Glutamatergic neuron (in vitro differentiated cells): ENCODE results near the gene LIPT2. TPM values are rescaled to one million over a fixed set of nuclear protein-coding genes. Genes with fewer than 3 reads are reported as not detected.

Experiments
- DNase-seq: peaks from one replicate; pipeline ENCODE4 v3.0.0; 2022
- H3K27ac Mint-ChIP-seq: one replicate; pipeline ENCODE4 v1.8.0; 2020; ENCODE audit warnings: mild to moderate bottlenecking, mixed read lengths, inconsistent platforms; ENCODE audit not compliant: unreplicated experiment
- H3K27me3 Mint-ChIP-seq: one replicate; pipeline ENCODE4 v1.8.0; 2020; ENCODE audit warnings: mild to moderate bottlenecking, moderate library complexity, mixed read lengths, inconsistent platforms; ENCODE audit not compliant: unreplicated experiment
- H3K36me3 Mint-ChIP-seq: one replicate; pipeline ENCODE4 v1.8.0; 2020; ENCODE audit warnings: mild to moderate bottlenecking, mixed read lengths, inconsistent platforms; ENCODE audit not compliant: unreplicated experiment
- H3K4me1 Mint-ChIP-seq: one replicate; pipeline ENCODE4 v1.8.0; 2020; ENCODE audit warnings: mild to moderate bottlenecking, low read depth, mixed read lengths, inconsistent platforms; ENCODE audit not compliant: unreplicated experiment
- H3K4me3 Mint-ChIP-seq: one replicate; pipeline ENCODE4 v1.8.0; 2020; ENCODE audit warnings: mild to moderate bottlenecking, mixed read lengths, inconsistent platforms; ENCODE audit not compliant: unreplicated experiment
- H3K9me3 Mint-ChIP-seq: one replicate; pipeline ENCODE4 v1.8.0; 2020; ENCODE audit warnings: mild to moderate bottlenecking, moderate library complexity, mixed read lengths, inconsistent platforms; ENCODE audit not compliant: unreplicated experiment
- total RNA-seq: library from RNA; stranded (reverse); fragmentation: NEBNext Ultra II Directional; extraction: Animal tissue kit (Norgen Biotek cat#: 25700); gene quantifications from one replicate; pipeline ENCODE4 v1.2.1, GENCODE V29; 2021; ENCODE audit not compliant: unreplicated experiment
- TF ChIP-seq, protein P1 (sequence below): fragments of 200-600 bp; sonication (generic); IDR thresholded peaks from one replicate; pipeline ENCODE4 v1.5.0; 2021; ENCODE audit not compliant: partially characterized antibody, unreplicated experiment

Gene LIPT2
- total RNA-seq, 1 donor from 2014 or later, result 2.5 TPM

DNA sequence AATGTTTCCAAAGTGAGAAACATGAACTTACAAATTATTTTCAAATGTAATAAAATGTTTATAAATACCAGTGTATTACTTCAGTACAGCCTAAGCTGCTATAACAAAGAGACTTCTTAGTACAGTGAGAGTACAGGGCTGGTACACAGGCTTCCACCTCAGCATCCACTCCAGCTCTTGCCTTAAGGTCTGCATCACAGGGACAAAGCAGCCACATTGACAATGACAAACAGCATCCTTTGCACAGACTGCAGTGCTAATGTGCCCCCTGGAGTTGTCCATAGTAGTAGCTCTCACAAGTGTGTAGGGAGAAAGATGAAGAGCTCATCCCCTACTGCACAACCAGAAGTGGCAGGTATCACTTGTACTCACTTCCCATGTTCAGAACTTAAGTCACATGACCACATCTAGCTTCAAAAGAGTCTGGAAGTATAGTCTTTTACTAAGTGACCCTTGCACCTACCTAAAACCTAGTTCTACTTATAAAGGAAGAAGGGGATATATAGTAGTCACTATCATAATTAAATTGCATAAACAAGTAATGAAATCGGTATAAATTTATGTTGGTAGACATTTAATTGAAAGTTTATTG is 10.7 kb upstream of the LIPT2 start:
- H3K4me3 Mint-ChIP-seq, result no peak overlapping the region
- TF ChIP-seq, protein P1, sequence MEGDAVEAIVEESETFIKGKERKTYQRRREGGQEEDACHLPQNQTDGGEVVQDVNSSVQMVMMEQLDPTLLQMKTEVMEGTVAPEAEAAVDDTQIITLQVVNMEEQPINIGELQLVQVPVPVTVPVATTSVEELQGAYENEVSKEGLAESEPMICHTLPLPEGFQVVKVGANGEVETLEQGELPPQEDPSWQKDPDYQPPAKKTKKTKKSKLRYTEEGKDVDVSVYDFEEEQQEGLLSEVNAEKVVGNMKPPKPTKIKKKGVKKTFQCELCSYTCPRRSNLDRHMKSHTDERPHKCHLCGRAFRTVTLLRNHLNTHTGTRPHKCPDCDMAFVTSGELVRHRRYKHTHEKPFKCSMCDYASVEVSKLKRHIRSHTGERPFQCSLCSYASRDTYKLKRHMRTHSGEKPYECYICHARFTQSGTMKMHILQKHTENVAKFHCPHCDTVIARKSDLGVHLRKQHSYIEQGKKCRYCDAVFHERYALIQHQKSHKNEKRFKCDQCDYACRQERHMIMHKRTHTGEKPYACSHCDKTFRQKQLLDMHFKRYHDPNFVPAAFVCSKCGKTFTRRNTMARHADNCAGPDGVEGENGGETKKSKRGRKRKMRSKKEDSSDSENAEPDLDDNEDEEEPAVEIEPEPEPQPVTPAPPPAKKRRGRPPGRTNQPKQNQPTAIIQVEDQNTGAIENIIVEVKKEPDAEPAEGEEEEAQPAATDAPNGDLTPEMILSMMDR, result no peak

DNA sequence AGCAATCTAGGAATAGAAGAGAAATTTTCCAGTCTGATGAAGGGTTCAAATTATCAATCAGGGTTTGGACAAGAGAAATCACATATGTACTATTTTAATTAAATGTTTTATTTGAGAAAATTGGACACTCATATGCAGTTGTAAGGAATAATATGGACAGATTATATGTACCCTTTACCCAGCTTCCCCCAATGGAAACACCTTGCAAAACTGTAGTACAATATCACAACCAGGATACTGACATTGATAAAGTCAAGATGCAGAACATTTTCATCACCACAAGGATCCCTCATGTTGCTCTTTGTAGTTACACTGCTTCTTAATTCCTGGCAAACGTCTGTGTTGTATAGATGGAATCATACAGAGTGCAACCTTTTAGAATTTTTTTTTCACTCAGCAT is 1.4 kb upstream of the LIPT2 start:
- no peaks in the 10 kb centered on the region for H3K9me3 Mint-ChIP-seq
- H3K36me3 Mint-ChIP-seq, result peaks cover 4% of the 10 kb centered on the region
- peaks cover 4% of the 10 kb centered on the region for H3K4me1 Mint-ChIP-seq
- DNase-seq, result no peak
- H3K27ac Mint-ChIP-seq, result no peak overlapping the region
- no peak overlapping the region for H3K4me3 Mint-ChIP-seq
- TF ChIP-seq, protein P1, result no peak
- H3K27me3 Mint-ChIP-seq, result peaks cover 4% of the 10 kb centered on the region

More for the DNA sequence above, 10.7 kb upstream of the LIPT2 start:
- Mint-ChIP-seq H3K27ac (no peak overlapping the region), H3K27me3 (no peaks in the 10 kb centered on the region), H3K4me1 (no peaks in the 10 kb centered on the region), H3K36me3 (no peaks in the 10 kb centered on the region), H3K9me3 (no peaks in the 10 kb centered on the region)
- no peak for DNase-seq

DNA sequence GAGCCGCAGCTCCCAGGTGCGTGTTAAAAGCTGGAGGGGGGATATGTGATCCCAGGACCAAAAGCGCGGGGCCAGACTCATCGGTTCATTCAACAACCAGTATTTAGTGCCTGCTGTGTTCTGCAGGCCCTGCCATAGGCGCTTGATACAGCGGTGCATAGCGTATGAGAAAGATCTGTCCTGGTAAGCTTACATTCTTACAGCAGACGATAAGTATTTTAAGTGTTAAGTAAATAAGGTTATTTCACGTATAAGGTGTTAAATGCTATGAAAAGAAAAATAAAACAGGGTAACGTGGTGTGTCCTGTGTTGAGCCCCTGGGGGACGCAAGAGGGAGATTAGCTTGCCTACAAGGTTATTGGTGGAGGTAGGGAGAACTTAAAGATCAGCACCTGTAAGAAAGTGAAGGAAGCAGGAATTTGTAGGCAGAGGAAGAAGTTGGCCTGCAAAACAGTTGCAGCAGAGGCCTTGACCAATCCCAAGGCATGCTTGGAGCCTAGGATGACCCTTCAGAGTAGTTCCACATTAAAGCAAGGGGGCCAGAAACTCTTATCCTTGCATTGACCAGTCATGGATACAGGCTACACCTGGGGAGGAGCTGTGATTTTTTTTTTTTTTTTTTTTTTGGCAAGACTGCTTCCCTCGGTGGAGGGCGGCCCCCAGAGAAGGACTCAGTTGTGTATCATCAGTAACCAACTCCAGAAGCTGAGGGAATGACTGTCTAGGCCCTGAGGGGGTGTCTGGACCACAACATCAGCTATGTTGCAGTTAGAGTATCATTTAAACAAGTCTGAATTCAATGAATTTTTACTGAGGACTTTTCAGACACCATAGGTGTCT is 487 bp upstream of the LIPT2 start:
- TF ChIP-seq, protein P1, result no peak
- H3K27ac Mint-ChIP-seq, result no peak overlapping the region
- H3K4me3 Mint-ChIP-seq, result peak overlapping the region; percentile 85
- H3K9me3 Mint-ChIP-seq, result no peaks in the 10 kb centered on the region
- H3K36me3 Mint-ChIP-seq, result peaks cover 4% of the 10 kb centered on the region
- no peak for DNase-seq
- H3K27me3 Mint-ChIP-seq, result peaks cover 4% of the 10 kb centered on the region
- H3K4me1 Mint-ChIP-seq, result peaks cover 4% of the 10 kb centered on the region

DNA sequence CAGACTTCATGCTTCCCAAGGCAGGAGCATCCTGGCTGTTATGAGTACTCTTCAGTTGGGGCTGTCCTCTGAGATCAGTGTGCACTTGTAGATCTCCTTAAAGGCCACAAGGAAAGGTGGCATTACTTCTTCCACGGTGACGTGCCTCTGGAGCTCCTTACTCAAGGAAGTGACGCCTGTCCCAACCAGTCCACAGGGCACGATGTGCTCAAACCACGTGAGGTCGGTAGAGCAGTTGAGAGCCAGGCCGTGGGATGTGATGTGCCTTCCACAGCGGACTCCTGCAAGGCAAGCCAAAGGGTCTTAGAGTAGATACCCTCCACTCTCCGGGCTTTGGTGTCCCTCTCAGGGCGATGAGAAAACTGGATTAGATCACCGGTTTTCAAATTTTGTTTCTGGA is 1.4 kb downstream of the LIPT2 start:
- Mint-ChIP-seq H3K9me3 (no peaks in the 10 kb centered on the region), H3K27ac (no peak overlapping the region), H3K4me3 (peak overlapping the region; percentile 80), H3K36me3 (peaks cover 4% of the 10 kb centered on the region), H3K4me1 (peaks cover 4% of the 10 kb centered on the region), H3K27me3 (peaks cover 4% of the 10 kb centered on the region)
- TF ChIP-seq, protein P1, result no peak
- DNase-seq, result no peak

DNA sequence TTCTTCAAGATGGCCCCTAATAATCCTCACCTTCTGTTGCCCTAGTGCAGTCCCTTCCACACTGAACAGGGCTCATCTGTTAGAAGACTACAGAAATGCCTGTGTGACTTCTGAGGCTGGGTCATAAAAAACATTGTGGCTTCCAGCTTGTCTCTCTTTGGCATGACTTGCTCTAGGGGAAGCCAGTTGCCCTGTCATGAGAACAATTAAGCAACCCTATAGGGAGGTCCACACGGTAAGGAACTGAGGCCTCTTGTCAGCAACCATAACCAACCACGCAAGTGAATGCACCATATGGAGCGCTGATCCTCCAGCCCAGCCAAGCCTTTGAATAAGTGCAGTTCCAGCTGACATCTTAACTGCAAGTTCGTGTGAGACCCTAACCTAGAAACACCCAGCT is 2.6 kb downstream of the LIPT2 start:
- no peak overlapping the region for H3K4me3 Mint-ChIP-seq
- peaks cover 4% of the 10 kb centered on the region for H3K36me3 Mint-ChIP-seq
- H3K4me1 Mint-ChIP-seq, result peaks cover 4% of the 10 kb centered on the region
- H3K27ac Mint-ChIP-seq, result no peak overlapping the region
- no peaks in the 10 kb centered on the region for H3K9me3 Mint-ChIP-seq
- TF ChIP-seq, protein P1, result no peak
- DNase-seq, result no peak
- peaks cover 4% of the 10 kb centered on the region for H3K27me3 Mint-ChIP-seq
